Keratinocyte (primary cell): ENCODE measurements around the gene ADGRD1. TPM values are rescaled to one million over a fixed set of nuclear protein-coding genes. Genes with fewer than 3 reads are reported as not detected.

Experiments
- DNase-seq: peaks from one replicate; pipeline ENCODE4 v3.0.0-alpha.2; 2011; ENCODE audit warnings: low read depth, missing footprints, low spot score
- FAIRE-seq: peaks from 2 replicates; lab custom pipeline; 2011; peaks lifted over from hg19 to GRCh38; lab: Jason Lieb, UNC
- H2AFZ ChIP-seq: 2 replicates; pipeline ENCODE4 v1.6.0; 2012; ENCODE audit warnings: low read length, control low read depth, inconsistent platforms; ENCODE audit not compliant: control insufficient read depth
- H3K27ac ChIP-seq: 2 replicates; pipeline ENCODE4 v1.5.1; 2011; ENCODE audit warnings: low read length; ENCODE audit not compliant: control insufficient read depth, insufficient read depth
- H3K27me3 ChIP-seq: 3 replicates; pipeline ENCODE4 v1.6.0; 2011; ENCODE audit warnings: low read length; ENCODE audit not compliant: control insufficient read depth, insufficient read depth; ENCODE audit errors: extremely low read depth
- H3K36me3 ChIP-seq, 2 experiments: 2 replicates in 1 of 2; 3 replicates in 1 of 2; pipeline ENCODE4 v1.5.1; 2011; ENCODE audit warnings: low read length in 2 of 2, mild to moderate bottlenecking in 1 of 2; ENCODE audit not compliant: control insufficient read depth in 2 of 2, insufficient read depth in 2 of 2; ENCODE audit errors: extremely low read depth in 1 of 2
- H3K4me1 ChIP-seq: 3 replicates; pipeline ENCODE4 v1.5.1; 2011; ENCODE audit warnings: low read length; ENCODE audit not compliant: control insufficient read depth, insufficient read depth; ENCODE audit errors: extremely low read depth
- H3K4me2 ChIP-seq: 3 replicates; pipeline ENCODE4 v1.6.0; 2011; ENCODE audit warnings: low read depth, low read length; ENCODE audit not compliant: control insufficient read depth, insufficient read depth; ENCODE audit errors: extremely low read depth
- H3K4me3 ChIP-seq, 3 experiments: fragments of 200-600 bp in 1 of 3; sonication (generic) in 1 of 3; 2 replicates in 2 of 3; 3 replicates in 1 of 3; pipeline ENCODE4 v1.5.1; 2011 to 2016; ENCODE audit warnings: low read length in 3 of 3, mild to moderate bottlenecking in 3 of 3, control low read depth in 2 of 3, inconsistent platforms in 1 of 3, low read depth in 1 of 3, mixed read lengths in 1 of 3, mixed run types in 1 of 3, moderate library complexity in 1 of 3; ENCODE audit not compliant: control insufficient read depth in 2 of 3, insufficient read depth in 2 of 3; ENCODE audit errors: extremely low read depth in 1 of 3
- H3K79me2 ChIP-seq: 2 replicates; pipeline ENCODE4 v1.6.0; 2012; ENCODE audit warnings: low read length; ENCODE audit not compliant: control insufficient read depth, insufficient read depth
- H3K9ac ChIP-seq: 3 replicates; pipeline ENCODE4 v1.6.0; 2011; ENCODE audit warnings: low read length; ENCODE audit not compliant: control insufficient read depth, insufficient read depth; ENCODE audit errors: extremely low read depth
- H3K9me1 ChIP-seq: 3 replicates; pipeline ENCODE4 v1.6.0; 2011; ENCODE audit warnings: low read length; ENCODE audit not compliant: control insufficient read depth, insufficient read depth; ENCODE audit errors: extremely low read depth
- H3K9me3 ChIP-seq: 2 replicates; pipeline ENCODE4 v1.5.1; 2012; ENCODE audit warnings: low read depth, low read length; ENCODE audit not compliant: control insufficient read depth
- H4K20me1 ChIP-seq: 3 replicates; pipeline ENCODE4 v1.6.0; 2011; ENCODE audit warnings: low read length; ENCODE audit not compliant: control insufficient read depth, insufficient read depth; ENCODE audit errors: extremely low read depth
- CTCF ChIP-seq, 3 experiments: IDR thresholded peaks in 1 of 3; conservative IDR thresholded peaks in 1 of 3; optimal IDR thresholded peaks in 1 of 3; 2 replicates in 2 of 3; 3 replicates in 1 of 3; pipeline versions ENCODE3 to v1.5.1; 2011; ENCODE audit warnings: low read length in 3 of 3, mild to moderate bottlenecking in 3 of 3, moderate library complexity in 2 of 3, control low read depth in 1 of 3, inconsistent platforms in 1 of 3; ENCODE audit not compliant: insufficient read depth in 2 of 3; ENCODE audit errors: extremely low read depth in 1 of 3
- EZH2 ChIP-seq: IDR thresholded peaks from one replicate; pipeline ENCODE4 v1.6.1; 2012; ENCODE audit warnings: inconsistent platforms, mild to moderate bottlenecking, low read length, moderate library complexity
- dilution Hi-C: fragments of 300-500 bp; cut with MboI; formaldehyde crosslinking; loops from one replicate; pipeline ENCODE4 v1.7.0; 2020; ENCODE audit warnings: low sequenced_read_pairs; ENCODE audit not compliant: extremely low pct_ligation_motif_present
- polyA plus RNA-seq, 5 experiments: library from polyadenylated mRNA; depleted of rRNA in 3 of 5; stranded (reverse) in 3 of 5; stranded (forward) in 1 of 5; unstranded in 1 of 5; fragments of >200 nt; gene quantifications; 1 replicate in 1 of 5; 2 replicates in 3 of 5; 3 replicates in 1 of 5; pipeline versions ENCODE4 v1.2.1 to v1.2.3, GENCODE V29; 2011 to 2012; ENCODE audit warnings: missing spikeins in 2 of 5, low read depth in 1 of 5, low replicate concordance in 1 of 5

ADGRD1 gene
- polyA plus RNA-seq, 1 donor (not counting 4 experiments of a cell fraction or from before 2014, with no cell fraction given), result not detected

- no peak overlapping the region for H3K27ac ChIP-seq
- DNase-seq, result no peak
- H3K79me2 ChIP-seq, result no peaks in the 10 kb centered on the region
- no peaks in the 10 kb centered on the region for H3K27me3 ChIP-seq
- H3K9me1 ChIP-seq, result no peaks in the 10 kb centered on the region
- TF ChIP-seq EZH2 (no peak), CTCF (optimal IDR thresholded peaks at IDR 0.05 in 1 of 3, IDR thresholded peaks at IDR 0.05 in 1 of 3, conservative IDR thresholded peaks at IDR 0.05 in 1 of 3; ENCODE audit: extremely low read depth in 1 of 3, insufficient read depth in 2 of 3, low read length in 3 of 3) (no peak)
- H3K9ac ChIP-seq, result no peak overlapping the region
- H4K20me1 ChIP-seq, result no peaks in the 10 kb centered on the region
- H3K4me3 ChIP-seq, result no peak overlapping the region
- no peak for FAIRE-seq
- H3K4me2 ChIP-seq, result no peak overlapping the region
- no peak overlapping the region for H2AFZ ChIP-seq
- no peaks in the 10 kb centered on the region for H3K36me3 ChIP-seq
- dilution Hi-C loops, result no loop called here
- H3K9me3 ChIP-seq, result no peaks in the 10 kb centered on the region
- H3K4me1 ChIP-seq, result no peaks in the 10 kb centered on the region
Measured at GRCh38 chr12:131098178-131098981, 144.7 kb downstream of the ADGRD1 start.

GRCh38 chr12:131100031-131100674 lies 146.4 kb downstream of the ADGRD1 start:
- Histone ChIP-seq H3K36me3 (no peaks in the 10 kb centered on the region), H2AFZ (no peak overlapping the region), H3K9me3 (no peaks in the 10 kb centered on the region), H3K4me1 (no peaks in the 10 kb centered on the region), H3K9me1 (no peaks in the 10 kb centered on the region), H3K4me2 (no peak overlapping the region), H3K27me3 (no peaks in the 10 kb centered on the region), H3K9ac (no peak overlapping the region), H3K27ac (no peak overlapping the region), H3K4me3 (no peak overlapping the region), H3K79me2 (no peaks in the 10 kb centered on the region), H4K20me1 (no peaks in the 10 kb centered on the region)
- FAIRE-seq (no peak), DNase-seq (no peak)
- dilution Hi-C loops, result no loop called here
- no peak for TF ChIP-seq CTCF (optimal IDR thresholded peaks at IDR 0.05 in 1 of 3, IDR thresholded peaks at IDR 0.05 in 1 of 3, conservative IDR thresholded peaks at IDR 0.05 in 1 of 3; ENCODE audit: extremely low read depth in 1 of 3, insufficient read depth in 2 of 3, low read length in 3 of 3)
- no peak for TF ChIP-seq EZH2
